ENCODE data around the gene ZFHX3.

DNA sequence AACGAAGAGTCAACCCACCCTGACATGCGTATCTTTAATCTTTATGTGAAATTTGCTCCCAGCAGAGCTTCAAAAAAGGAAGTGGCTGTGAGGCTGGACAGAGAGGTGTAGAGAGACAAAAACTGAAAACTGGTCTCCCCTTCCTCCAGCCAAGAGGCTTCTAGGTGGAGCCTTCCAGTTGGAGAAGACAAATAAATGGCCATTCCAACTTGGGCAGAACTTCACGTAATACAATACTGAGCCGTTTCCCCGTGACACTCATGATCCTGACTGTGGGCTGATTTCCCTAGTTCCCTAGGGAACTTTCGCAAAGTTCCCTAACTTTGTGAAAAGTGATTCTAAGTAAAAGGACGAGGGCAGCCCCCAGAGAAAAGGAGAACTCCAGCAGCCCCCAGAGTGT is 78.8 kb downstream of the ZFHX3 start:
- TF ChIP-seq ARNT (IDR thresholded peaks at IDR 0.05) (no peak), FOXA1 (IDR thresholded peaks at IDR 0.05) (no peak), NFRKB (IDR thresholded peaks at IDR 0.05) (no peak), SP1 (IDR thresholded peaks at IDR 0.05) (no peak), HDGF (IDR thresholded peaks at IDR 0.05; ENCODE audit: borderline replicate concordance) (no peak), TARDBP (IDR thresholded peaks at IDR 0.05) (no peak), FOXM1 (IDR thresholded peaks at IDR 0.05; ENCODE audit: borderline replicate concordance) (no peak), SUZ12 (IDR thresholded peaks at IDR 0.05) (no peak), ZNF384 (IDR thresholded peaks at IDR 0.05) (no peak)
